ENCODE results near the gene PROSER3. TPM values are rescaled to one million over a fixed set of nuclear protein-coding genes. Genes with fewer than 3 reads are reported as not detected.

Gene PROSER3
- 20.3 to 35.5 TPM (median 32.5 TPM) in 5 replicates for total RNA-seq (2022; extraction: Qiagen RNA extraction)

GRCh38 chr19:35757749-35758608 is at the start of gene PROSER3:
PROSER3 (plus strand) TSS chr19:35758176; CDS start chr19:35758216, 40 bp downstream.

DNA sequence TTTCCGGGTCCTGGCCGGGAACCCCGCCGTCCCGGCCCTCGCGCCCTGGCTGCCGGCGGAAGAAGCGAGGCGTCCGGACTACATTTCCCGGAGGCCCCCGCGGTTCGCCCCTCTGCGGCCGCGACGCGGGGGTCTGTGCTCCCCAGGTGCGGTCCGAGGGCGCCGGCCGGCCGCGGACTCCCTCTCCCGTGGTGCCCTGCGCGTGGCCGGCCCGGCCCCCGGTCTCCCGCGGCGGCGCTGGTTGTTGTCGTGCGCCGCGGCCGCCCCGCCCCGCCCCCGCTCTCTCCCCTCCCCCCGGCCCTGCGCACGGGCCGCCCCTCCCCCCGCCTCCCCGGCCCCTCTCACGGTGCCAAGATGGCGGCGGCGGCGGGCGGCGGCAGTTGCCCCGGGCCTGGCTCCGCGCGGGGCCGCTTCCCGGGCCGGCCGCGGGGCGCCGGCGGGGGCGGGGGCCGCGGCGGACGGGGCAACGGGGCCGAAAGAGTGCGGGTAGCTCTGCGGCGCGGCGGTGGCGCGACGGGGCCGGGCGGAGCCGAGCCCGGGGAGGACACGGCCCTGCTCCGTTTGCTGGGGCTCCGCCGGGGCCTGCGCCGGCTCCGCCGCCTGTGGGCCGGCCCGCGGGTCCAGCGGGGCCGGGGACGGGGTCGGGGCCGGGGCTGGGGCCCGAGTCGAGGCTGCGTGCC is 40.2 kb upstream of the PROSER3 start, which contains the start of gene KMT2B:
Gene KMT2B, plus strand, starts transcription at position 339 of the 680 bp plus-strand sequence. Its CDS starts 16 bp downstream, at position 355.

DNA sequence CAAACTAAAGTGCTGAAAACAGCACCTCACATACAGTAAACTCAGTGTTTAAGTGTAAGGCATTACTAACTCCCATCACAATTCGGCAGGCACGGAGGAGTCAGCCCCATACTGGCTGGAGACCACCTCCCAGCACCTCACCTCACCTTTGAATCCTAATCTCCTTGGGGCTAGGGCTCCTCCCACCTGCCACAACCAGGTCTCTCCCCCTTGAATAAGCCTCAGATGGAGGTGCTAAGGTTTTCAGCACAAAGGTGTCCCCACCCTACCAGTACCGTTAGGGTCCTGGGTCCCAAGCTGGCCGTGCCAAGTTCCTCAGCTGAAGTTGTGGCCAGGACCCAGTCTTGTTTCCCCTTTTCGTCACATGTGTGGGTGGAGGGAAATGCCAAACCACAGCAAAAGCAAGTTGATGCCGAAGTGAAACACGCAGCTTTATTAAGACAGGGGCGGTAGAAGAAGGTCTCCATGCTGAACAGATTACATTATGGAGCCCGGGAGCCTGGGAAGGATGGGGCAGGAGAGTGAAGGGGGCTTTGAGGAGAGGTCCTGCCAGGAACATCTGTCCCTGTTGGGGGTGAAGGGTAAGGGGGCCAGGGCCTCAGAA is 15.8 kb upstream of the PROSER3 start, which contains the start of gene IGFLR1:
Gene IGFLR1, minus strand, starts transcription at position 332 of the 604 bp plus-strand sequence. CDS start 1,272 bp downstream, outside the sequence.

DNA sequence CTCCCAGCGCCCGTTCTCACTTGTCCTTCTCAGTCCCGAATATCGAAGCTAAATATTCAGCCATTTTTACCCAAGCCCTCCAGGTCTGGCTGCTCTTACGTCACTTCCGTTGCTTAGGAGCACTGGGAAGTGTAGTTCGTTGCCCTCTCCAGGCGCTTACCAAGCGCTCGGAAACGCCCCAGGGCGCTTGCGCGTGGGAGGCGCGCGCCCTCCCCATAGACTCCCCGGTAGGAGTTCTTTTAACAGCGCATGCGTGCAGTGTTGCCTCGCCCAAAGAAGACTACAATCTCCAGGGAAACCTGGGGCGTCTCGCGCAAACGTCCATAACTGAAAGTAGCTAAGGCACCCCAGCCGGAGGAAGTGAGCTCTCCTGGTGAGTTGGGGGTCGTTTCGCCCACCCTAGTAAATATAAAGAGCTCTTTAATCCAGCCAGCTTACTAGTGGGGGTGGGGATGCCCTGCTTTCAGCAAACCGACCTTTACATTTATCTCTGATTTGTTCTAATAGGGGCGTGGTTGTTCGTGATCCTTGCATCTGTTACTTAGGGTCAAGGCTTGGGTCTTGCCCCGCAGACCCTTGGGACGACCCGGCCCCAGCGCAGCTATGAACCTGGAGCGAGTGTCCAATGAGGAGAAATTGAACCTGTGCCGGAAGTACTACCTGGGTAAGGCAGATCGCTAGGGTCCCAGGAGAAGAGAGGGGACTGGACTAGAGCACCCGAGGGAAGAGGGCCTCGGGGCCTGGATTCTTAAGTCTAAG is 12.5 kb upstream of the PROSER3 start, which contains the start of the genes PSENEN and U2AF1L4:
Gene PSENEN, plus strand, starts transcription at position 324 of the 759 bp plus-strand sequence. Its CDS starts 280 bp downstream, at position 604.
Gene U2AF1L4, minus strand, starts transcription at position 91 of the 759 bp plus-strand sequence. Its CDS starts 27 bp downstream, at position 64.

GRCh38 chr19:35748106-35749020 is 9.6 kb upstream of the PROSER3 start, which contains the start of gene LIN37:
LIN37 (plus strand) TSS chr19:35748576; CDS start chr19:35748725, 149 bp downstream.

DNA sequence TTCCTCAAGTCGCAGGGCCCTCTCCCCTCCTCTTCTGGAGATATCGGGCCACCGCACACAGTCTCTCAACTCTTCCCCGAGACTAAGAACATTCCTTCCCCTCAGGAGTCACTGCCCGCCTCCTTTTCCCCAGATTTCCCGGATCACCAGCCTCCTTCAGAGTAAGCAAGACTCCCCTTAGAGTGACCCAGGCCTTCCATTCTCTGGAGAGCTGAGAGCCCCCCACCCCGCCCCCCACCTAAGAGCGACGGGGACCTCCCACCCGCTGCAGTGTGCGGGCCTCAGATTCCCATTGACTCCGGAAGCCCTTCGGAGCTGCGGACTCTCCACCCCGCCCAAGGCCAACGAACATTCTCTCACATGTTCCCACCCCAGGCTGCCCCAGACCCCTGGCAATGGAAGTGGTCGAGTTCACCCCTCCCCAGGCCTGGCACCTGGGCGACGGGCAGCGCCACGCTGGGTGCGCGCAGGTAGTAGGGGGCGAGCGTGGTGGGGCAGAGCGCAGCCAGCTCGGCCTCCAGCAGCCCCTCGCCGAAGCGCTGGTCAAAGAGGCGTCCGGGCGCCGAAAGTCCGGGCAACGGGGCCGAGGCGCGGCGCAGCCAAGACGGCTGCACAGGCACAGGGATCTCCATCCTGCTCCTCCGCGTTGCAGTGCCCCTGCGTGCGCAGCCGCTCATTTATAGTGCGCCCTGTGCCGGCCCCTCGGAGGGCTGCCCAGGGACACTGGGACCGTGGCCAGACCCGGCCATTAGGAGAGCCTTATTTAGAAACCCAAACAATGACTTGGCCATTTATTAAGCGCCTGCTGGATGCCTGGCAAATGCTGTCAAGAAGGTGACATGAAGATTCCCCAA is 1.4 kb upstream of the PROSER3 start, which contains the start of gene HSPB6:
Gene HSPB6, minus strand, starts transcription at position 653 of the 854 bp plus-strand sequence. Its CDS starts 21 bp downstream, at position 632.

DNA sequence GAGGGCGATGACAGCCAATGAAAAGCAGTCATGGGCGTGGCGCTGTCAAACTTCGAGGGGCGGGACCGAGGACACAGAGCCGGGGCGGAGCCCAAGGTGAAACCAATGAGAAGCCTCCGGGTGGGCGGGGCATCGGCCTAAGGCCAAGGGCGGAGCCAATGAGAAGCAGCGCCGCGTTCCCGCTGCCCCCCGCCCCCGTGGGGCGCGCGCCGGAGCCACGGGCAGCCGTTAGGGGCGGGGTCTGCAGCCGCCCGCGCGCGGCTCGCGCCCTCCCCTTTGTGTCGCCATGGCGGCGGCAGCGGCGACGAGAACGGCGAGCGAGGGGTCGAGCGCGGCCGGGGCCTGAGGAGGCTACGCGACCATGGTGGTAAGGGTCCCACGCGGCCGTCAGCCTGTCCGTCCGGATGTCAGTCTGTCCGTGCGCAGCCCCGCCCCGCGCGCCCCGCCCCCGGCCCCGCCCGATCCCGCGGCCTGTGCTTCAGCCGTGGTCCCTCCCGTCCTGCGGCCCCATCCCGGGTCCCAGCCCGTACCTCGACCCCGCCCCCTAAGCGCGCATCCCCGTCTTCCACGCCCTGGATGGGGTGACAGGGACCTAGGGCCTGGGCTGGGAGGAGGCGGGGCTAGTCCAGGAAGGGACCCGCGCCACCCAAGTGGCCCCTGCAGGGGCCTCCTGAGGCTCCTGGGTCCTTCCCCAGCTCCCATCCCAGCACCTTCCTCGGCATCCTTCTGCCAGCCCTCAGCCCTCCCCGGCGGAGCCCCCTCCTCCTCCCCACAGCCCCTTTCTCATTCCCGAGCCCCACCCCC is 17.5 kb downstream of the PROSER3 start, which contains the start of gene ARHGAP33:
Gene ARHGAP33, plus strand, starts transcription at position 267 of the 804 bp plus-strand sequence. Its CDS starts 95 bp downstream, at position 362.

GRCh38 chr19:35812220-35813042 is 54.5 kb downstream of the PROSER3 start, which contains the start of gene PRODH2:
PRODH2 (minus strand) TSS chr19:35812845; CDS start chr19:35812805, 40 bp downstream.

Other genes with a start within 250 kb of the PROSER3 start
- 31.6 to 41.1 TPM (median 36.7 TPM) in 5 replicates for gene DMKN, start 244.5 kb upstream of the PROSER3 start, total RNA-seq (2022; extraction: Qiagen RNA extraction)
- gene SBSN, start 229.9 kb upstream of the PROSER3 start, total RNA-seq (2022; extraction: Qiagen RNA extraction): 2.9 to 4.4 TPM (median 3.9 TPM) in 5 replicates
- 0.07 to 0.26 TPM (median 0.09 TPM) in 5 replicates for gene GAPDHS, start 224.7 kb upstream of the PROSER3 start, total RNA-seq (2022; extraction: Qiagen RNA extraction)
- 352 to 413 TPM (median 378 TPM) in 5 replicates for gene TMEM147, start 212.6 kb upstream of the PROSER3 start, total RNA-seq (2022; extraction: Qiagen RNA extraction)
- gene ATP4A, start 194.5 kb upstream of the PROSER3 start, total RNA-seq (2022; extraction: Qiagen RNA extraction): 0.02 to 0.19 TPM (median 0.08 TPM) in 4 of 5 replicates, not detected in the other
- not detected in 5 replicates for gene PMIS2, start 172.0 kb upstream of the PROSER3 start, total RNA-seq (2022; extraction: Qiagen RNA extraction)
- gene HAUS5, start 145.4 kb upstream of the PROSER3 start, total RNA-seq (2022; extraction: Qiagen RNA extraction): 10.6 to 18.6 TPM (median 15.8 TPM) in 5 replicates
- gene RBM42, start 129.1 kb upstream of the PROSER3 start, total RNA-seq (2022; extraction: Qiagen RNA extraction): 142 to 206 TPM (median 203 TPM) in 5 replicates
- 1.3 to 3.2 TPM (median 2.8 TPM) in 5 replicates for gene ETV2, start 116.4 kb upstream of the PROSER3 start, total RNA-seq (2022; extraction: Qiagen RNA extraction)
- 1,250 to 1,794 TPM (median 1,275 TPM) in 5 replicates for gene COX6B1, start 109.9 kb upstream of the PROSER3 start, total RNA-seq (2022; extraction: Qiagen RNA extraction)
- 0.47 to 1.2 TPM (median 0.97 TPM) in 5 replicates for gene UPK1A, start 91.7 kb upstream of the PROSER3 start, total RNA-seq (2022; extraction: Qiagen RNA extraction)
- gene ZBTB32, start 53.6 kb upstream of the PROSER3 start, total RNA-seq (2022; extraction: Qiagen RNA extraction): not detected in 5 replicates
- 35.9 to 63.5 TPM (median 60.7 TPM) in 5 replicates for gene KMT2B, start 40.2 kb upstream of the PROSER3 start, total RNA-seq (2022; extraction: Qiagen RNA extraction)
- gene IGFLR1, start 15.7 kb upstream of the PROSER3 start, total RNA-seq (2022; extraction: Qiagen RNA extraction): 9.6 to 14.5 TPM (median 11.2 TPM) in 5 replicates
- gene U2AF1L4, start 12.8 kb upstream of the PROSER3 start, total RNA-seq (2022; extraction: Qiagen RNA extraction): 23.2 to 30.8 TPM (median 26.5 TPM) in 5 replicates
- 255 to 313 TPM (median 263 TPM) in 5 replicates for gene PSENEN, start 12.5 kb upstream of the PROSER3 start, total RNA-seq (2022; extraction: Qiagen RNA extraction)
- gene LIN37, start 9.6 kb upstream of the PROSER3 start, total RNA-seq (2022; extraction: Qiagen RNA extraction): 19.1 to 28.1 TPM (median 22.8 TPM) in 5 replicates
- gene HSPB6, start 1.1 kb upstream of the PROSER3 start, total RNA-seq (2022; extraction: Qiagen RNA extraction): 0.24 to 0.39 TPM (median 0.34 TPM) in 4 of 5 replicates, not detected in the other
- 3.0 to 10.3 TPM (median 6.4 TPM) in 5 replicates for gene ARHGAP33, start 17.4 kb downstream of the PROSER3 start, total RNA-seq (2022; extraction: Qiagen RNA extraction)
- 0.12 to 0.46 TPM (median 0.16 TPM) in 5 replicates for gene PRODH2, start 54.7 kb downstream of the PROSER3 start, total RNA-seq (2022; extraction: Qiagen RNA extraction)
- 0.38 to 0.70 TPM (median 0.45 TPM) in 5 replicates for gene NPHS1, start 94.3 kb downstream of the PROSER3 start, total RNA-seq (2022; extraction: Qiagen RNA extraction)
- gene KIRREL2, start 98.7 kb downstream of the PROSER3 start, total RNA-seq (2022; extraction: Qiagen RNA extraction): 0.37 to 0.65 TPM (median 0.52 TPM) in 5 replicates
- 71.0 to 103 TPM (median 96.5 TPM) in 5 replicates for gene APLP1, start 110.4 kb downstream of the PROSER3 start, total RNA-seq (2022; extraction: Qiagen RNA extraction)
- gene NFKBID, start 142.4 kb downstream of the PROSER3 start, total RNA-seq (2022; extraction: Qiagen RNA extraction): 3.5 to 6.3 TPM (median 5.9 TPM) in 5 replicates
- 0.15 to 0.47 TPM (median 0.32 TPM) in 4 of 5 replicates, not detected in the other for gene HCST, start 144.4 kb downstream of the PROSER3 start, total RNA-seq (2022; extraction: Qiagen RNA extraction)
- not detected in 5 replicates for gene TYROBP, start 150.1 kb downstream of the PROSER3 start, total RNA-seq (2022; extraction: Qiagen RNA extraction)
- 13.2 to 27.6 TPM (median 23.1 TPM) in 5 replicates for gene LRFN3, start 178.2 kb downstream of the PROSER3 start, total RNA-seq (2022; extraction: Qiagen RNA extraction)
- 32.4 to 43.7 TPM (median 41.9 TPM) in 5 replicates for gene SDHAF1, start 237.0 kb downstream of the PROSER3 start, total RNA-seq (2022; extraction: Qiagen RNA extraction)

All from A549 treated with dexamethasone at 1 μM for 4 hours (cell line).